Measurements from ENCODE around the gene ADD2.

The ADD2 gene

DNA sequence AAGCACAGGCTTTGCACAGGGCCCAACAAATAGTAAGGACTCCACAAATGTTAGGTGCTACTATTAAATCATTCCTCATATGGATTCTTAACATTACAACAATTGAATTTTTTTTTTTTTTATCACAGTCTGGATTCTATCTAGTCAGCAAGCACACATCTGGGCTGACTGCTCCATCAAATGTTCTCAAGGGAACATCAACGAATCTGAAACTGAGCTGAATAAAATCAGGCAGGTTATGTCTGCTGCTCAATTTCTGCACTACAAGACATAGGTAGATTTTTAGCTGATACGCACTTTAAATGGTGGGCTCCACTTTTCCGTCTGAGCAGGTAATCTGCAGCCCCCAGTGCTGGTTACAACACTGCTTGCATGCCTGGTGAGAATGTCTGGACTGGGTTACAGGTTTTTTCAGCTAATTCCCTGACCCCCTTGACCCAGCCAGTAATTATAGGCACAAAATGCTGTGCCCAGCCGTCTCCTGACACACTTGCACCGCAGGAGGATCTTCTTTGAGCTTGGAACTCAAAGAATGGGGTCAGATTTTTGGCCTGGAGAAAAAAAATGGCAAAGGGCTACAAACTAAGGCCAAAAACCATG is 44.6 kb downstream of the ADD2 start:
- no peak for DNase-seq (ENCODE audit: low read depth in 2 of 2)

GRCh38 chr2:70720124-70720523 is 47.9 kb downstream of the ADD2 start:
- DNase-seq (ENCODE audit: low read depth in 2 of 2), result no peak

DNA sequence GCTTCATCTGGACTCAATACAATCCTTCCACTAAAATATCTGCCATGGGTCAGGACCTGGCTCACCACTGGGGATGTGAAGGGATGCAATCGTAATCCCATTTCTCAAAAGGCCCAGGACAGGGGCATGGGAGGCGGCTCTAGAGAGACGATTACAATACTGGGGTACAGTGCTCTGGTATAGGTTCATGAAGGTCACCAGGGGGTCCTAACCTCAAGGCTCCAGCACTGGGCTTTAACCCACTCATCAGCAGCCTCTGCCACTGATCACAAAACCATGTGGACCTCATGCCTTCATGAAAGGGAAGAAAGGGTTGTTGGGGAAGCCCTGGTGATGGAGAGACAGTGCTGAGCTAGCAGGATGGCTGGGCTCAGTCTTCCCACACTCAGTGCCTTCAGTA is 48.8 kb downstream of the ADD2 start:
- DNase-seq (ENCODE audit: low read depth in 2 of 2), result no peak

GRCh38 chr2:70718736-70719135 is 49.3 kb downstream of the ADD2 start:
- no peak for DNase-seq (ENCODE audit: low read depth in 2 of 2)

DNA sequence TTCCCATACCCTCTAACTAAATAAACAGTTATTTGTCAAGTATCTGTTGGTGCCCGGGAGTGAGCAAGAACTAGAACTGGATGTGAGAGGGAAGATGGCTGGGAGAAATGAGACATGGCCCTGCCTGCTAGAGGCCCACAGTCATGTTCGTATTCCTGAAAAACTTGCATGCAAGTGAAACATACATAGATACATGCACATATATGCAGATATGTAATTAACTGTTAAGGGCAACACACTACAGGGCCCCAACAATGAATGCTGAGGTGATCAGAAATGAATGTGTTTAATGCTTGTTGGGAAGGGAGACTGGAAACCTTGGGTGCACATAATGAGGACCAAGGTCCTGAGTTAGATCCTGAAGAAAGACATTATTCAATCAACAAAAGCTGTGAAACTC is 49.8 kb downstream of the ADD2 start:
- DNase-seq (ENCODE audit: low read depth in 2 of 2), result no peak

DNA sequence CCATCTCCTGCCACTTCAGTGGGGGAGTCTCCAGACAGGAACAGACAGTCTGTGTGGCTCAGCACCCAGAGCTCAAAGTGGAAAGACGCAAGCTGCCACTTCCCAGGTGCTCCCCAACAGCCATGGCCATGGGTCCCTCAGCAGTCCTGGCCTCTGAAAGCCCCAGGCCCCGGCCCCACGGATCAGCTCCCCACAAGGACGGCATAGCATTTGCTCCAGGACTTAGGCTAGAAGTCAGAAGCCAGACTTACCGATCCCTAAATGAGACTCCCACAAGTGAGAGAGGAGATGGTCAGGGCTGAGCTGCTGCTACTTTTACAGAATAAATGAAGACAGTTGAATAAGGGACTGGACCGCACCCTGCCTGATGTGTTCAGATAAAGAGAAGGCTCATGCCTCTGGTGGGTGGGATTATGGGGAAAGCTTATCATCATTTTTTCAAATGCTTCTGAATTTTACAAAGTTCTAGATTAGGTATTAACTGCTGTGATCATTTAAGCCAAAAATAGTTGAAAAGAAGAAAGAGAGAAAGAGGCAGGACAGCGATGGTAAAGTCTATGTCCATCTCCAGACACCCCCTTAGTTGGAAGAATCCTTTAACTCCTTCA is 50.5 kb downstream of the ADD2 start:
- DNase-seq (ENCODE audit: low read depth in 2 of 2), result no peak

DNA sequence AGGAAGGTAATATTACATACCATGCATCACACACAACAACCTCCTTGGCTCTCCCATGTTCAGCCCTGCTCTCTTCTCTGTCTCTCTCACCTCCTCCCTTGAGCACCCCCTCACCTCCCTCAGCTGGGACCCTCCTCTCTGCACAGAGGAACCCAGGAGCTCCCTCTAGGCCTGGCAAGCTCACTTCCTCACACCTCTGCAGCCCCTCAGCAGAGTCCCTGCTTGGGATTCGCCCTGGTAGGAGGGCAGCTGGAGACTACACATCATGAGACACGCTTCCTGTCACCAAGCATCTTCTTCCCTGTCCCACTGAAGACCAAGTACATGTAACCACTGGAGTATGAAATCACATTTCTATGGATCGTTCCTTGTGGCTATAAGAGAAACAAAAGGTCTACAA is 51.0 kb downstream of the ADD2 start:
- no peak for DNase-seq (ENCODE audit: low read depth in 2 of 2)

GRCh38 chr2:70716131-70716743 is 51.8 kb downstream of the ADD2 start:
- DNase-seq (ENCODE audit: low read depth in 2 of 2), result no peak

DNA sequence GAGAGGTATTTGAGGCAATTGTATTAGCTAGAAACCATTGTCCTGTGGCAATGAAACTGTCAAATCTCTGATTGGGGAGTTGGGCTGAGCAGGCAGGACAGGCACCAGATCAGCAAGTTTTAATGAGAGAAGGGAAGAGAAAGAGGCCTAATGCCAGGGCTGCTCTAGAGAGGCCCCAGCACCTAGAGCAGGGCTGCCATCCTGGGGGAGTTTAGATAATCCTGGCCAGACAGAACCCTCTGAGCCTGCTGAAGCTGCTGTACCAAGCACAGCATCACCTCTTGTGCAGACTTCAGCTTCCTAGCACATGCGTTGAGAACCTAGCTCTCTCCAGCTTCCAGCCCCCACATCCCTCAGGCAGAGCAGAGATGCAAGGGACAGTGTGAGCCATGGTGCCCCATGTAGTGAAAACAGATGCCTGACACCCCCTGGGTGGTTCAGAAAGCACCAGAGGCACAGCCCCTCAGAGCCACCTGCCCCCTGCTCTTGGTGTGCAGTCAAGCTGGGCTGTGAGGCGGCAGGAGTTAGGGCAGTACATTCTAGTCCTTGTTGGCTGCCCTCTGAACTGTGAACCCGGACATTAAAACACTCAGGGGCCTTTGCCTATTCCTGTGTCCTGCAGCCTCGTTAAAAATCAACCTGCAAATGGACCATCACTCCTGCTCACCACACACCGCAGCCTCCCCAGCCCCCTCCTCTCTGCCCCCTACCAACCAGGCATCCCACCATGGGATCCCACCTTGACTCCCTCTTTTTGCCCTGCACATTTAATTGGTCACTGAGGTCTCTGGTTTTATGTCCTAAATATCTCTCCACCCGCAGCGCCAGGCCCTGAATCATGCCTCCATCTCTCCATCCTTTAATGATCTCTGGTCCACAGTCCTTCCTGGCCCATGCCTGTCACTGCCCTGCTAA is 52.7 kb downstream of the ADD2 start:
- no peak for DNase-seq (ENCODE audit: low read depth in 2 of 2)

DNA sequence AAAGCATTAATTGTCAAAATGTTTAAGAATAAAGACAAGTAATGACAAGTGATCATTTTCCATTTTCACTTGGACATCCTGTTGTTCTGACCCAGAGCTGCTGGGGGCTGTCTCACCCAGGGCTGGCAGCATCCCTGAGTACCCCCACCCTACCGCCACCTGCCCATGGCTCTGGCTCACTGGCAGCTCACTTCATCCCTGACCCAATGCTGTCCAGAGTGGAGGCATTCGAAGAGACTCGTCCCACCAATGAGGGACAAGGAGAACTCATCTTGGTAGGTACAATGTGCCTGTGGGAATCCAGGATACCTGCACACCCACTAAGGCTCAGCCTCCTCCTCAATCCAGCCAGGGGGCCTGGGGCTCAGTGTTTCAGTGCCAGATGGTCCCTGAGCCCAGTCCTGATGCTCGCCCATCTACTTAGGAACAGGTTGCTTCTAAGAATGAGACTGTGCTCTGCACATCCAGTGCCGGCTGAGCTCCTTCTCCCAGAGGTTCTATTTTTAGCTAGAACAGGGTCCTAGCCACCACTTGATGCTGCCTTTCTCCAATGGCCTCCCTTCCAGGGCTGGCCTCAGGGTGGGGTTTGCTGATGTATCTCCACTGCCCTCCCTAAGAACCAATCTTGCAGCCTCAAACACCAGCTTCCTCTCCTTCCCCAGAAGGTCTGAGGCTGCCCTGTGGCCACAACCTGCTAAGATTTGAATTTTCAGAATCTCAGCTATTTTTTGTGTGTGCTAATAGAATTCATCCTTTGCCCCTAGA is 53.7 kb downstream of the ADD2 start:
- DNase-seq (ENCODE audit: low read depth in 2 of 2), result no peak

DNA sequence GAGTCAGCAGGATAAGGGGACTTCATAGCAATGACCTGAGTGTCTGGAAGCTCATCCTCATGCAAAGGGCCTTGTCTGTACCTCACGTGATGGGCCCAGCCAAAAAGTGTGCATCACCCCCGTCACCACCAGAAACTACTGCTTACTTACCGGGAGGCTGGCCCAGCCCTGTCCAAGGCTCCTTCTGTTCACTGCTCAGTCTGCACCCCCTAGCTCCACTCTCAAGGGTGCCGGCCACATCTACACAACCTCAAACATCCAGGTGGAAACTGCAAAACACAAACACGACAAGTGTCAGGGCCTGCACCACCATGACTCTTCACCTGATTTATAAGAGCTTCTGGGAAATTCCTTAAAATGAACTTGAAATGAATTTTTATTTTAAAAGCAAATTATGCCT is 55.1 kb downstream of the ADD2 start:
- DNase-seq (ENCODE audit: low read depth in 2 of 2), result no peak

DNA sequence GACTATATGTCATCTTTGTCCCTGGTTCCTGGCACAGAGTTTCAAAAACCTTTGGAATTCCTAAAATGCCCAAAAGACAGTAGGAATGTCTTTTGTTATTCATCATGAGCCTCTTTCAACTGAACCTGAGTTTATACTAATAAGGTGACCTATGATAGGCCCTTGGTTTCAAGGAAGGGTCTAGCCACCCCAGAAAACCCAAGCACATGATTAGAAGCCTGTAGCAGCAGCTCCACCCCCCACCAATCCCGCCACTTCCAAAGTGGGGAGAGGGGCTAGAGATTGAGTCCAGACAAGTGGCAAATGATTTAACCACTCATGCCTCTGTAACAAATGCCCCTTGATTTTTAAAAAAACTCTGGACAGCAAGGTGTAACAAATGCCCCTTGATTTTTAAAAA is 56.8 kb downstream of the ADD2 start:
- no peak for DNase-seq (ENCODE audit: low read depth in 2 of 2)

DNA sequence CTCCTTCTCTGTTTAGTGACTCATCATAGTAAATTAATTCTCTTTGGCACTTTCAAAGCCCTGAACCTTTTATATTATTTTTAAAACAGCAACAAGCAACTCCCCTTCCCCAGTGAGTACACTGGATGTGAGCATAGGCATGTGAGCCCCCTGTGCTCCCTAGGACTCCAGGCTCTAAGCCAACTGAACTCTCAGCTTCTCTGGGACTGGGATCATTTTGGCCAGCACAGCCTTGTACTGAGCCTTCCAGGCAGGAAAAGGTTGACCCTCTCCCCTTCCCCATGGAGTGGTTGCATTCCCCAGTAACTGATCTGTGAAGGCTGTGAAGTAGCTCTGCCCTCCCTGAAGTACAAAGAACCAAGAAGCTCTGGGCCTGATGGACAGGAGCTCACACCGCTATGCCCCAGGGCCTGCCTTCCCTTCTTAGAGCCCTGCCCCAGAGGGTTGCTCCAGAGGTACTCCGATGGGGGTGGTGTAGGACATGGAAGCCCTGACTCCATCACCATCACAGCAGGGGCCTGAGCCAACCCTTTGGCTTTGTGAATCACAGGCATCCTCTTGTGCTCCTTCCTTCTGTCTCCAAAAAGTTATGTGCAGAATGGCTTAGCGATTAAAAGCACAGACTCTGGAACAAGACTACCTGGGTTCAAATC is 57.8 kb downstream of the ADD2 start:
- no peak for DNase-seq (ENCODE audit: low read depth in 2 of 2)

DNA sequence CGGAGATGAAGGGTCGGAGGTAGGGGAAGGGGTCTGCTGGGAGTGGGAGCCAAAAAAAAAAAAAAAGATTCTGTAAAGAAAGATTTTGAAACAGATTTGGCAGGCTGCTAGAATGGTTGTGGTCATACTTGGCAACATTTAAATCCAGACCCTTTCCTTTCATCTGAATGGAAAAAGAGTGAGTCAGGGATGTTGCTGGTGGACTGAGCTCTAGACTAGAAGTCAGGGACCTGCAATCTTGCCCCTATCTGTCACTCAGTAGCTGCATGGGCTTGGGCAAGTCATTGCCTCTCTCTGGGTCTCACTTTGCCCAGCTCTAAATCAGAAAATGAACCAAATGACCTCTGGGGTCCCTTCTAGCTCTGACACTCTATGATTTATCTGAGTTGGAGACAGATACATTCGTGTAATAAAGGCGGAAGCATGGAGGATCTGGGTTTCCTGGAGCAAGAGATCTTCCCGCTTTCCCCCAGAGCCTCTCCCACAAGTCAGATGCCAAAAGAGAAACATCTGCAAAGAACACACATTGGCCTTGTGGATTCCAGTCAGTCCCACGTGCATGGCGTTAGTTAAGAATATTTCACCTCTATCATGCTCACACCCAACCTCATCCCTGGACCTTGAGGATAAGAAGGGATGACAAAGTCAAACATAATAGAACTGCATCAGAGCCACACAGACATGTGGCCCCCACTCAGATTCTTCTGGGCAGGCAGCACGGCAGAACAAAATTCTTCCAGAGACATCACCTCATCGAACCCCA is 58.5 kb downstream of the ADD2 start:
- no peak for DNase-seq (ENCODE audit: low read depth in 2 of 2)

DNA sequence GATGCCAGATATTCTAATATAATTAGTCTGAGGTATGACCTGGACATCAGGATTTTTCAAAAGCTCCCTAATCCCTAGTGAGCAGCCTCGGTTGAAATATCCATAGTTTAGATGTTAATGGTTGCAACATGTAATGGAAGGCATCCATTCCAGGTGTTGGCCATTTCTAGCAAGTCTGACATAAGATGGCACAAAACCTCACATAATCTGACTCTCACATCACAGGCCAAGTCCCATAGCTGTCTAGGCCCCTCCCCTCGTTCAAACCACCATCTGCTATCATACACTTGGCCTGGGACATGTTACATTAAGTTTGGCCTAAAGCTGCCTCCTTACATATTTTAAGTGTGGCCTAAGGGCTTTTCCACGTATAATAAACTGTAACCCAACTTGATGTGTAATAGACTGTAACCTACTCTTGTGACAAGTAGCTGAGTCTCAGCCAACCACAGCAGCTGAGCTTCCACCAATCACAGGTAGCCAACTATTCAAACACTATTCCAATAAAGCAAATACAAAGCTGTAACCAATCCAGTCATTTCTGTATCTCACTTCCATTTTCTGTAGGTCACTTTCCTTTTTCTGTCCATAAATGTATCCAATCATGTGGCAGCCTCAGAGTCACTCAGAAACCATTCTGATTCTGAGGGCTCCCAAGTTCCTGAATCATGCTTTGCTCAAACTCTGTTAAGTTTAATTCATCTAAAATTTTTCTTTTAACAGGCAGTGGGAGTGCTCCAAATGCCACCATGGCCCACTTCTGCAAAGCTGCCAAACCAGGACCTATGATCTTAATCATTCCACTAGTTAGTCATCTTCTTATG is 59.4 kb downstream of the ADD2 start:
- DNase-seq (ENCODE audit: low read depth in 2 of 2), result no peak

GRCh38 chr2:70707706-70708105 is 60.3 kb downstream of the ADD2 start:
- DNase-seq (ENCODE audit: low read depth in 2 of 2), result no peak

DNA sequence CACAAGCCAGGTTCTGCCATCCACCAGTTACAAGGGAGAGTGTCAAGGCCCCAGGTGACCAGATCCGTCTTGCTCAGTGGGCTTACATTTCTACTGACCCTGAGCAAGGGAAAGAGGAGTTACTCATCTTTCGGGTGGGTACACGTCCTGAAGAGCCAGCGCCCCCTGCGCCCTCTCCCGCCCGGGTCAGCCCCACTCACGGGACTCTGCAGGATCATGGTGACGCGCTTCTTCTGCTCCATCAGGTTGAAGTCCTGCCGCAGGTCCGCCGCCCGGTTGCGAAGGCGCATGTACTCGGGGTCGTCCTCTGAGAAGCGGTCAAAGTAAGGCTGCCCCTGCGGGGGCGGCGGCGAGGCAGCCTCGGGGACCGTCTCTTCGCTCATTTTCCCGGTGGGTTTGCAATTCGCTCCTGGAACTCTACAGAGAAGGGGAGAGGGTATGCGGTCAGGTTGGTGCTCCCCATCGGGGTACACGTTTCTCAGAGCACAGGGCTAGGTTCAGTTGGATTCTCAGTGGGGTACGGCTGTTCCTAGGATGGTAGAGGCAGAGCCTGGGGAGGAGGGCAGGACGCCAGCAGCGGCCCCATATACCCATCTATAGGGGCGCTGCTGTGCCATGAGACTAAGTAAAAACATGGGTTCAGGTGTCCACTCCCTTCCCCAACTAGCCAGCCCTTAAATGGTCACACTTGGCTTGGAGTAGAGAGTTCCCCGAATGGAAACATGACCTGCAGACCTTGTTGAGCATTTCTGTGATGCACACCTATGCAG is 61.8 kb downstream of the ADD2 start:
- no peak for DNase-seq (ENCODE audit: low read depth in 2 of 2)

DNA sequence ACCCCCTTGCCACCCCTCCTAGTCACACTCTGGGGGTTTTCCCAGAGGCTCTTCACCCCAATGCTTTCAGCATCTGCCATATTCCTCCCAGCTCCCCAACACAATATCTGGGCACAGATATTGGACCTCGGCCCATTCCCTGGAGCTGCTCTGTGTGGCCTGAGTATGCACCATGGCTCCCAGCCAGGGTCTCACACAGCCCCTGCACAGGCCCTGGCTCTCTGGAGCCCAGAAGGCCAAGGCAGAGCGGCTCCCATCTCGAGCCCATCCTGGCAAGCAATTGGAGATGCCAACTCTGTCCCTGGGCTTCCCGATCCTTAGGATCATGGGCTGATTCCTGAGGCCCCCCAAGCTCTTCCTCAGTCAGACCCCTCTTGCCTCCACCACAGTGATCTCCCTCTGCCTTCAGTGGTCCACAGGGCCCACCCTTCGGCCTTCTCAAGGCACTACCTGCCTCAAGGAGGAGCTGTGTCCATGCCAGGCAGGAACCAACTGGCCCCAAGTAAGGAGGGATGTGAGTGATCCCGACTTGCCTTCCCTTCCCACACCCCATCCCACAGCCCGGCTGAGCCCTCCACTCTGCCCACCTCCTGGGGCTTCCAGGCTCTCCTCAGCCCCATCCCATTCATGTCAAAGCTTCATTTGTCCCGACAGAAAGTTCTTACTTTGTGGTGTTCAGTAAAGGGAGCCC is 62.7 kb downstream of the ADD2 start:
- no peak for DNase-seq (ENCODE audit: low read depth in 2 of 2)
